ENCODE measurements around the gene BMP8B.
A peak's percentile ranks its signal among the peaks of the same experiment; 100 is the strongest.

Gene BMP8B

GRCh38 chr1:39727221-39727931 lies 61.3 kb downstream of the BMP8B start:
- in situ Hi-C loops (cut with MboI; ENCODE audit: low pct_unique_long_range_greater_than_20kb, low sequenced_read_pairs, unreplicated experiment), result no loop called here
- DNase-seq (ENCODE audit: low spot score), result peak; percentile 43

DNA sequence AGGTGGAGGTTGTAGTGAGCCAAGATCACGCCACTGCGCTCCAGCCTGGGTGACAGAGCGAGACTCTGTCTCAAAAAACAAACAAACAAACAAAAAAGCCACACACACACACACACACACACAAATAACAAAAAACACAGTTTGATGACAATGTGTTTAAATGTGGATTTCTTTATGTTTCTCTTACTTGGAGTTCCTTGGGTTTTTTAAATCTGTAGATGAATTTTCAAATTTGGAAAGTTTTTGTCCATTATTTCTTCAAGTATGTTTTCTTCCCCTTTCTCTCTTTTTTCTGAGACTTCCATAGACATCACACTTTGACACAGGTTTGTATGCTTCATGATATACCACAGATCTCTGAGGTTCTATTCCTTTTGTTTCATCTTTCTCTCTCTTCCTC lies 62.1 kb downstream of the BMP8B start:
- DNase-seq (ENCODE audit: low spot score), result no peak
- TF ChIP-seq, protein P1, sequence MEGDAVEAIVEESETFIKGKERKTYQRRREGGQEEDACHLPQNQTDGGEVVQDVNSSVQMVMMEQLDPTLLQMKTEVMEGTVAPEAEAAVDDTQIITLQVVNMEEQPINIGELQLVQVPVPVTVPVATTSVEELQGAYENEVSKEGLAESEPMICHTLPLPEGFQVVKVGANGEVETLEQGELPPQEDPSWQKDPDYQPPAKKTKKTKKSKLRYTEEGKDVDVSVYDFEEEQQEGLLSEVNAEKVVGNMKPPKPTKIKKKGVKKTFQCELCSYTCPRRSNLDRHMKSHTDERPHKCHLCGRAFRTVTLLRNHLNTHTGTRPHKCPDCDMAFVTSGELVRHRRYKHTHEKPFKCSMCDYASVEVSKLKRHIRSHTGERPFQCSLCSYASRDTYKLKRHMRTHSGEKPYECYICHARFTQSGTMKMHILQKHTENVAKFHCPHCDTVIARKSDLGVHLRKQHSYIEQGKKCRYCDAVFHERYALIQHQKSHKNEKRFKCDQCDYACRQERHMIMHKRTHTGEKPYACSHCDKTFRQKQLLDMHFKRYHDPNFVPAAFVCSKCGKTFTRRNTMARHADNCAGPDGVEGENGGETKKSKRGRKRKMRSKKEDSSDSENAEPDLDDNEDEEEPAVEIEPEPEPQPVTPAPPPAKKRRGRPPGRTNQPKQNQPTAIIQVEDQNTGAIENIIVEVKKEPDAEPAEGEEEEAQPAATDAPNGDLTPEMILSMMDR (IDR thresholded peaks at IDR 0.05; ENCODE audit: extremely low read depth, insufficient read depth, missing control alignments), result no peak
- in situ Hi-C loops (cut with MboI; ENCODE audit: low pct_unique_long_range_greater_than_20kb, low sequenced_read_pairs, unreplicated experiment), result no loop called here

More at GRCh38 chr1:39727221-39727931, 61.3 kb downstream of the BMP8B start:
- TF ChIP-seq, protein P1 (IDR thresholded peaks at IDR 0.05; ENCODE audit: extremely low read depth, insufficient read depth, missing control alignments), result no peak

GRCh38 chr1:39722495-39722894 lies 66.2 kb downstream of the BMP8B start:
- DNase-seq (ENCODE audit: low spot score), result no peak
- in situ Hi-C loops (cut with MboI; ENCODE audit: low pct_unique_long_range_greater_than_20kb, low sequenced_read_pairs, unreplicated experiment), result no loop called here
- TF ChIP-seq, protein P1 (IDR thresholded peaks at IDR 0.05; ENCODE audit: extremely low read depth, insufficient read depth, missing control alignments), result no peak

DNA sequence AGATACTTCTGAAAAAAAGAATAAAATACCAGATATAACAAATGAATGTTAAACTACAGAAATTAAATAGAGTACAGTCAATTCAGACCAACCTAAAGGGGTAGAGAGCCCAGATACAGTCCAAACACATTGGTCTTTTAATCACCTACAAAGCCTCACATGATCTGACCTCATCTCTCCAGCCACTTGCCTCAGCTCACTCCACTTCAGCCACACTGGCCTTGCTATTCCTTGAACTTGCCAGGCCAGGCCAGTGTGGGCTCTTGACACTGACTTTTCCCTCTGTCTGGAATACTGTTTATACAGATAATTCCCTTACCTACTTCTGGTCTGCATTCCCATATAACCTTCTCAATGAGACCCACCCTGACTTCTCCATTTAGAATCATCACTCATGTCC lies 67.0 kb downstream of the BMP8B start:
- in situ Hi-C loops (cut with MboI; ENCODE audit: low pct_unique_long_range_greater_than_20kb, low sequenced_read_pairs, unreplicated experiment), result no loop called here
- no peak for DNase-seq (ENCODE audit: low spot score)
- TF ChIP-seq, protein P1 (IDR thresholded peaks at IDR 0.05; ENCODE audit: extremely low read depth, insufficient read depth, missing control alignments), result no peak

DNA sequence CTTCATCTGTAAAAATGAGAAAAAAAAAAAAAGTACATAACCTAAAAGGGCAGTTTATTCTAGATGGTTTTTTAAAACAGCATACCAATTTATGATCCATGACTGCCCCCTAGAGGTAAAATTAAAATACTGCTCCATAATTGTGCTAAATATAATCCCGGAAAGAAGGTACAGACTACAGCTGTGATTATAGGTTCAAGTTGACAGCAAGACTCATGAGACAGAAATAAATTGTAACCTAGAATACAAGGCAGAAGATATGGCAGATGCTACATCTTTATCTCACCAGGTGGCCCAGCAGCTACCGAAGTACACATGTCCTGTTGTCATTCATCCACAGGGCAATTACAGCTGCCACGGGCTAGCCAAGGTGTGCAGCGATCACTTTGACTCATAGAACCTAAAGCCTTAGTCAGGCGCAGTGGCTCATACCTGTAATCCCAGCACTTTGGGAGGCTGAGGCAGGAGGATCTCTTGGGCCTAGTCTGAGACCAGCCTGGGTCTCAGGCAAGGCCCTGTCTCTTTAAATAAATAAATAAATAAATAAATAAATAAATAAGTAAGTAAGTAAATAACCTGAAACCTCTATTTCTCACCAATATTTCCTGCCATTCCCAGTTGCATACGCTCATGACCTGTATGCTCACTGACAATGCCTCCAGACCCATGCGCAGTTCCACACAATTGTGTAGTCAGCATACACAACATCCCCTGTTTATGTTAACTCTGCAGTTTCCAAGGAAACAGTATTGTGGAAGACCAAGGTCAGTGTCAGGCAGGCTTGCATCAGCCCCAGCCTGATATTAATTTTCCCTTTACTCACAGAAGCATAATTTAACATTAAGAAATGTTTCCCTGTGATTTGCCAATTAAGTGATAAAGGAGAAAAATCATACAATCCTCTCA lies 68.3 kb downstream of the BMP8B start:
- DNase-seq (ENCODE audit: low spot score), result peak; percentile 43
- TF ChIP-seq, protein P1 (IDR thresholded peaks at IDR 0.05; ENCODE audit: extremely low read depth, insufficient read depth, missing control alignments), result peak; percentile 56
- in situ Hi-C loops (cut with MboI; ENCODE audit: low pct_unique_long_range_greater_than_20kb, low sequenced_read_pairs, unreplicated experiment), result no loop called here

GRCh38 chr1:39717809-39718208 lies 70.9 kb downstream of the BMP8B start:
- DNase-seq (ENCODE audit: low spot score), result no peak
- TF ChIP-seq, protein P1 (IDR thresholded peaks at IDR 0.05; ENCODE audit: extremely low read depth, insufficient read depth, missing control alignments), result no peak
- in situ Hi-C loops (cut with MboI; ENCODE audit: low pct_unique_long_range_greater_than_20kb, low sequenced_read_pairs, unreplicated experiment), result no loop called here

Data from GM13977 (cell line).